ENCODE data around the gene KCNK5.

DNA sequence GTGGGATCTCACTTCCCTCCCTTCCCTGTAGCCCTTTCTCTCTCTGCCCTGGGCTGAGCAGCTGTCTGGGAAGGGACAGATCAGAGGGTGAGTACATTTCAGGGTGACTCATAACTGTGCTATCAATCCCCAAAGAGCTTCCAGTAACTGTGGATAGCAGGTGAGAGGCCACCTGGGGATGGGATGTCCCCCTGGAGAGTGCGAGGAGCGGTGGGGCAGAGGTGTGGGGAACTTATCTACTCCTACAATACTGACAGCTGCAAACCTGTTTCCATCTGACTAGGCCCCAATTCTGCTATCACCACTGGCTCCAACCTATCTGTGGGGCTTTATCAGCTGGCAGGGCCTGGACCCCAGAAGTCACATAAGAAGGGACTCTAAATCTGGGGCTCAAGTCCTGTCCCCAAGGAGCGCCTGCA is 32.6 kb downstream of the KCNK5 start:
- no peak for TF ChIP-seq EZH2phosphoT487 (conservative IDR thresholded peaks at IDR 0.05; ENCODE audit: low read length)
- TF ChIP-seq, protein P1, sequence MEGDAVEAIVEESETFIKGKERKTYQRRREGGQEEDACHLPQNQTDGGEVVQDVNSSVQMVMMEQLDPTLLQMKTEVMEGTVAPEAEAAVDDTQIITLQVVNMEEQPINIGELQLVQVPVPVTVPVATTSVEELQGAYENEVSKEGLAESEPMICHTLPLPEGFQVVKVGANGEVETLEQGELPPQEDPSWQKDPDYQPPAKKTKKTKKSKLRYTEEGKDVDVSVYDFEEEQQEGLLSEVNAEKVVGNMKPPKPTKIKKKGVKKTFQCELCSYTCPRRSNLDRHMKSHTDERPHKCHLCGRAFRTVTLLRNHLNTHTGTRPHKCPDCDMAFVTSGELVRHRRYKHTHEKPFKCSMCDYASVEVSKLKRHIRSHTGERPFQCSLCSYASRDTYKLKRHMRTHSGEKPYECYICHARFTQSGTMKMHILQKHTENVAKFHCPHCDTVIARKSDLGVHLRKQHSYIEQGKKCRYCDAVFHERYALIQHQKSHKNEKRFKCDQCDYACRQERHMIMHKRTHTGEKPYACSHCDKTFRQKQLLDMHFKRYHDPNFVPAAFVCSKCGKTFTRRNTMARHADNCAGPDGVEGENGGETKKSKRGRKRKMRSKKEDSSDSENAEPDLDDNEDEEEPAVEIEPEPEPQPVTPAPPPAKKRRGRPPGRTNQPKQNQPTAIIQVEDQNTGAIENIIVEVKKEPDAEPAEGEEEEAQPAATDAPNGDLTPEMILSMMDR (IDR thresholded peaks at IDR 0.05; ENCODE audit: insufficient read depth, low read length, poor library complexity, severe bottlenecking): no peak
